ENCODE results near the gene C17orf100. TPM values are rescaled to one million over a fixed set of nuclear protein-coding genes. Genes with fewer than 3 reads are reported as not detected.

Gene C17orf100
- total RNA-seq, 1 experiment from 2014 or later, result 0.70 TPM

DNA sequence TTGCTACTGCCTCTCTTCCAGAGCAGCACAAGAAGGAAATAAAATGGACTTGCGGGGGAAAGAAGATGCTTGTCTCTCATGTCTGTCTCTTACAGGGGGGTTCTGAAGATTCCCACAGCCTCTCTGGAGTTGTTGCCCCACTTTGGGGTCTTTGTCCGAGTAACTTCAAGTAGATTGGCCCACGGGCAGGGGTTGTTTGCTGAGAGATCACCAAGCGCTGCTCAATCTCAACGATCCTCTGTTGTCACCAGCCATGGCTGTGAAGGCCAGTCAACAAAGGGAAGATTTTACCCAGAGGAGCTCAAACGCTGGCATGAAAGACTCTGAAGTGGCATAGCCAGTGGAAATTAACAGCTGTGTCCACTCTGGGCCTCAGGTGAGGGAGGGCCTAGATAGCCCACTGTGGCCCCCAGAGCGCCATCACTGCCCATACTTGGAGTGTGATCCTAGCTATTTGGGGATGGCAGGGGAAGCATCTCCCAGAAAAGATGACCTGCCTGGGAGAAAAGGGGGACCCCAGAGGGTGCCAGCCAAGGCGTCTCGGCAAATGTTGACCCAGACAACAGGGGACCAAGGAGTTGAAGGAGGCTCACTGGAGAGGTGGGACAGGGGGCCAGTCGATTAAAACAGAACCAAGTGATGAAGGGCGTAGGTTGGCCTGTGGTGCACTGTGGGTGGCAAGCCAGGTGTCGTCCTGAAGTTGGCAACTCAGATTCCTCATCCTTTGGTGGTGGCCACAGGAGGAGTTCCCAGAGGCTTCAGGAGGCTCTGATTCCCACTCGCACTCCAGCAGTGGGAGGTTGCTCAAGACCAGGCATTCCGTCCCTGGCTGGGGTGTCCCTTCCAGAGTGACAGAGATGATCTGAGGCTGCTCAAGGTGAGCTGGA, 33.6 kb downstream of the C17orf100 start:
- no peaks in the 10 kb centered on the region for H3K4me1 Mint-ChIP-seq
- H4K20me1 ChIP-seq (ENCODE audit: control insufficient read depth, insufficient read depth, insufficient read length), result no peaks in the 10 kb centered on the region
- H2BK15ac ChIP-seq (ENCODE audit: low read depth, low read length), result no peak overlapping the region
- H3K23ac ChIP-seq (ENCODE audit: insufficient read length, low read depth, low read length), result no peak overlapping the region
- H3K27ac ChIP-seq (ENCODE audit: insufficient read length, low read depth, low read length), result no peak overlapping the region
- H3K79me1 ChIP-seq (ENCODE audit: insufficient read depth, low read depth, low read length, poor library complexity, severe bottlenecking), result no peaks in the 10 kb centered on the region
- H3K9ac ChIP-seq (ENCODE audit: extremely low read depth, insufficient read length, low read length), result no peak overlapping the region
- no peak for TF ChIP-seq CTCF (conservative IDR thresholded peaks at IDR 0.05)
- H4K91ac ChIP-seq (ENCODE audit: insufficient read length, low read depth, low read length), result no peak overlapping the region
- no peak overlapping the region for H3K27ac Mint-ChIP-seq
- H3K27me3 ChIP-seq (ENCODE audit: insufficient read depth, low read length), result no peaks in the 10 kb centered on the region
- H3K9me3 Mint-ChIP-seq, result no peaks in the 10 kb centered on the region; a peak in 1 of 5 replicates
- H2BK120ac ChIP-seq (ENCODE audit: low read depth, low read length, poor library complexity, severe bottlenecking), result no peak overlapping the region
- no peak for DNase-seq
- H4K5ac ChIP-seq (ENCODE audit: insufficient read length, low read depth, low read length), result no peak overlapping the region
- H3K9me3 ChIP-seq (ENCODE audit: control insufficient read depth, low read depth, low read length), result no peaks in the 10 kb centered on the region
- H3K27me3 Mint-ChIP-seq (ENCODE audit: low read depth), result peaks cover 9% of the 10 kb centered on the region
- H3K4me2 ChIP-seq (ENCODE audit: insufficient read depth, insufficient read length, low read length), result no peak overlapping the region
- no CpG with 5 or more reads among the region's 14 CpGs for WGBS (ENCODE audit: extremely low coverage, insufficient read length, low lambda C conversion rate)
- no peak overlapping the region for H3K4me3 Mint-ChIP-seq
- no peak overlapping the region for H3T11ph ChIP-seq (ENCODE audit: low read length)
- H2BK20ac ChIP-seq (ENCODE audit: low read depth, low read length, poor library complexity, severe bottlenecking), result no peak overlapping the region
- H3K4ac ChIP-seq (ENCODE audit: low read depth, low read length), result no peak overlapping the region
- no peak overlapping the region for H4K8ac ChIP-seq (replicated peaks; ENCODE audit: insufficient read length, low read depth, low read length)
- H3K36me3 Mint-ChIP-seq (ENCODE audit: insufficient read depth in 1 of 3, low read depth in 3 of 3), result no peaks in the 10 kb centered on the region
- H2BK5ac ChIP-seq (ENCODE audit: insufficient read length, low read length), result no peak overlapping the region
- H2AK5ac ChIP-seq (ENCODE audit: insufficient read length, low read length), result no peak overlapping the region
- H3K4me1 ChIP-seq (ENCODE audit: insufficient read depth, low read length), result no peaks in the 10 kb centered on the region
- no peak overlapping the region for H2AFZ ChIP-seq (ENCODE audit: low read length)
- no peak overlapping the region for H3K14ac ChIP-seq (ENCODE audit: insufficient read depth, low read length)
- H3K79me2 ChIP-seq (ENCODE audit: insufficient read depth, low read length), result no peaks in the 10 kb centered on the region
- H2BK12ac ChIP-seq (ENCODE audit: insufficient read length, low read depth, low read length), result no peak overlapping the region
- H3K56ac ChIP-seq (ENCODE audit: insufficient read length, low read depth, low read length), result no peak overlapping the region
- no peak overlapping the region for H3K18ac ChIP-seq (ENCODE audit: insufficient read length, low read depth, low read length)
- no peaks in the 10 kb centered on the region for H3K23me2 ChIP-seq (ENCODE audit: insufficient read length, low read depth, low read length, poor library complexity, severe bottlenecking)

Measured in H9 (cell line).